GM19043 (cell line): Measurements from ENCODE around the gene AP4B1.
"Not testable (repeated sequence)": the region's sequence is repeated elsewhere in the genome, so short reads cannot be mapped to it uniquely, and the experiment has no call there.

Experiments
- ATAC-seq: cut with Tn5 transposase; IDR thresholded peaks from one replicate; pipeline ENCODE4 v1.9.1; 2021; ENCODE audit warnings: low read depth; ENCODE audit not compliant: unreplicated experiment

Gene AP4B1

DNA sequence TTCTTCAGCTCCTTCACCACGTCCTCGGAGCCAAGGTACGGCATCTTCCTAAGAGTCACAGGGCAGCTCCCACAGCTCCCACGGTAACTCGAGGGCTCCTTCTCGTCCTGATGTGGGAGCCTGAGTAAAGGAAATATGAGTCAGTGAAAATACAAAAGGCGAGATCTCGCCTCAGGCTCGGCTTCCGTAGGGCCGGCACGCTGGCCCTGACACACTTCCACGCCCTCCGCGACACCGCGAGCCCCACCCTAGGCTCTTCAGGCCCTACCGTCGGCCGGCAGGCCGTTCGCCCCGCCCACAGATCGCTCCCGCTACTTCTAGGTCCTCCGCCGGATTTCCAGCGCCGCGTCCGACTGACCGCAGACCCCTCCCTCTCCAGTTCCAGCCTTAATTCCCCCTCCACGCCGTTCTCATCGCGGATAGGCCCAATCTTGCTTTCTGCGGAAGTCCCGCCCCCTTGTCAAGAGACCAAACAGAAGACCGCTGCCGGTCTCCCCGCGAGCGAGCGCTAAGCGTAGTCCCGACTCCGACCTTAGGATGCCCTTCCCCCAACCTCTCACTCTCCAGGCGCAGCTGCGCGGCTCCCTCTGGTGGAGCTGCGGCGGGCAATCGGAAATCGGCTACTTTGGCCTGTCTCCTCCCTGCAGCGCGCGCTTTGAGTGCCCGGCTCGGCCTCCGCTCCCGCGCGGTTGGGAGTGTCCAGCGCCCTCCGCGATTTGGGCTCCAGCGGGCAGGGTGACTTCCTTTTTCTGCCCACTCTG lies at the start of gene AP4B1, which contains the start of gene DCLRE1B:
Gene AP4B1, minus strand, starts transcription at position 126 of the 761 bp plus-strand sequence. Its CDS starts 82 bp downstream, at position 44.
Gene DCLRE1B, plus strand, starts transcription at position 653 of the 761 bp plus-strand sequence. CDS start 261 bp downstream, outside the sequence.
- peak; percentile 86 for ATAC-seq

DNA sequence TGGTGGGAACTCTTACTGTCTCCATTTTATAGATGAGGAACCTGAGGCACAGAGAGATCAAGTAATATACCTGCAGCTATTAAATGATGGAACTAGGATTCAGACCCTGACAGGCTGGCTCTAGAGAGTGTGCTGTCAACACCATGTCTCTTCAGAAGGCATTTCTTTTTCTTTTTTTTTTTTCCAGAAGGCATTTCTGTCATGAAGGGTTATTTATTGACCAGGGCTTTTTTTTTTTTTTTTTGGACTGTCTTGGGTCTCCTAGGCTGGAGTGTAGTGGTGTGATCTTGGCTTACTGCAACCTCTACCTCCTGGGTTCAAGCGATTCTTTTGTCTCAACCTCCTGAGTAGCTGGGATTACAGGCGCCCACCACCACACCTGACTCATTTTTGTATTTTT lies 47.1 kb upstream of the AP4B1 start:
- ATAC-seq: no peak

DNA sequence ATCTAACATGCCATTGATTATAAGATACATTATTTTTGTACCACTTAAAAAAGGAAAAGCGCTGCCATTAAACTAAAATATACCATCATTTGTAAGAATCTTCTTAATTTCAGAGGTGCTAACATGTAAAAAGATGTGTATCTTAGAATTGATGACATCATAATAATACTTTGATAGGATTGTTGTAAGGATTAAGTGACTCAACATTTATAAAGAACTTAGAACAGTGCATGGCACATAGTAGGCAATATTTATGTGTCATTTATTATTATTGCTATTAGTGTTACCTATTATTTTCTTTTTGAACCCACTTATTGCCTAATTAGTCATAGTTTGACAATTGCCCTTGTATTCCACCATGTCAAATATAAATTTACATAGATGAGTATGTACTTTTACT lies 46.3 kb upstream of the AP4B1 start:
- no peak for ATAC-seq

DNA sequence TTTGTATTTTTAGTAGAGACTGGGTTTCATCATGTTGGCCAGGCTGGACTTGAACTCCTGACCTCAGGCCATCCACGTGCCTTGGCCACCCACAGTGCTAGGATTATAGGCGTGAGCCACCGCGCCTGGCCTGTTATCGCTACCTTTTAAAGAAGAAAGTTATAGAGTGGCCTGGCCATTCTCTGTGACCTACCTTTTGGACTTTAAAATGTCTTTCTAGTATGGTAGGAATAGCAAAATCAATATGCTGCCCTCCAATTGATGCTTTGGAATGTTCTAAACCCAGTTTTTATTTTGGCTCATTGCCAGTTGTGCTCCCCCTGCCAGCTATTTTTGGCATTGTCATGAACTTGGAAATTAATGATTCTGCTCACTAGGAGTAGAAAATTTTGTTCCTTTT lies 44.4 kb upstream of the AP4B1 start:
- no peak for ATAC-seq

DNA sequence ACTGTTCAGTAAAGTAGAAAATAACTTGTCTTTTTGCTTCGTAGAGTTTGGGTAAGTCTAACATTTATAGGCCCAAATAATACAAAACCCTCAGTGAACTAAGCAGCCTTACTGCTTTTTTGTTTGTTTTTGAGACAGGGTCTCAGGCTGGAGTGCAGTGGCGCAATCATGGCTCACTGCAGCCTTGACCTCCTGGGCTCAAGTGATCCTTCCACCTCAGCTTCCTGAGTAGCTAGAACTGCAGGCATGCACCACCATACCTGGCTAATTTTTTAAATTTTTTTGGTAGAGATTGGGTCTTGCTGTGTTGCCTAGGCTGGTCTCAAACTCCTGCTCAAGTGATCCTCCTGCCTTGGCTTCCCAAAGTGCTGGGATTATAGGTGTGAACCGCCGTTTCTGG lies 43.6 kb upstream of the AP4B1 start:
- not testable (repeated sequence) for ATAC-seq

DNA sequence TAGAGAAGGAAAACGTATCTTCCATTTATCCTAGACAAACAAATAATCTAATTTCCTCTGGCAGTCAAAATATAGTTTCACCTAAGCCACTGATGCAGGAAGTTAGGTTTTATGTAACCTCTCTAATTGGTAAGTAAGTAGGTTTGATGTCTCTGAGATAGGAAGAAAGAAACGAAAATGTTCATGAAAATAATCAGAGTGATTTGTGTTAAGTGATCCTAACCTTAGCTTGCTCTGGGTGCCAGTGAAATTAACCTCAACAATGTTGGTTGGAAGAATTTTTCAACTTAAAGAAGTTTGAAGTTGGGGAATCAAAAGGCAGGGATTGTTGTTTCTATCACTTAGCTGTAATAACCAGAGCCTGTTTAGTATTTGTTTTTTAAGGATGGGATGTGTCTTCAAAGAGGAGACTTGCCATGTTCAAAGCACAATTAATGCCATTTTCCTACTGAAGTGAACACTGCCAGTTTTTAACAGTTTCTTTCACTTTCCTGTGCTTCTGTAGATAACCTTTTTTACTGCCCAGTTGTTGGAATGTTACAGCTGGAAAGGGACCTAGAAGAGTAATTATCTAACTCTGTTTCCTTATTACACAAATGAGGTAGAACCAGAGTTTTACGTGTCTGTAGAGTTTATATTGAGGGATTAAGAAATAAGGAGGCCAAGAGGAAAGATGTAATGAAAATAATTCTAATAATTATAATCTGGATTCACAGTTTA lies 42.9 kb upstream of the AP4B1 start:
- no peak for ATAC-seq

DNA sequence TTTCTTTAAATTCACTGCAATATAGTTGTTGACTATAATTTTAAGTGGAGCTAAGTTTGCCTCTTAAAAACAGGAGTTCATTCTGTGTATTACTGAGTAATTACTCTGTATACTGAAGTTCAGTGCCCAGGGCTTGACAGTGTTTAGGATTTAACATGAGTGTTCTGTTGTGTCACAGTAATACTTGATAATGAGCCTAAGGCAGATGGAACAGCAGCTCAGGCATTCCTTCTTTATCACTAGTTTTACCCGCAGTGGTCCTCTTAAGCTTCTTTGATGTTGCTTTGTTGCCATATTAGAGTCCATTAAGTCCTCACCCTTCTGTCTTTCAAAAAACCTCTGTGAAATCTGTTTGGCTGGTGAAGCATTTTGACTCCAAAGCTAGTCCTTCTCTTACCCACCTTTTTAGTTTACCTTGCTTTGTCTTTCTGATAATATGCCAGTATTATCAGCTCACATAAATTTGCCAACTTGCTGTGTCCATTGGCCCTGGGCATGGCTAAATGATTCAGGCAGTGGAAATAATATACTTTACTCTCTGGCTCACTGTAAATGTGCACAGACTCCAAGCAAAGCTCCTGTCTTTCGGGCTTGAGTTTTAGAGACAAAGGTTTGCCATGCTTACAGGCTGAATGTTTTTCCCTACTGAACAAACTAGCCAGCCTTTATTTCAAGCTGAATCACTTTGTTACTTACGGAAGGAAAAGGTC lies 42.2 kb upstream of the AP4B1 start:
- ATAC-seq: no peak

DNA sequence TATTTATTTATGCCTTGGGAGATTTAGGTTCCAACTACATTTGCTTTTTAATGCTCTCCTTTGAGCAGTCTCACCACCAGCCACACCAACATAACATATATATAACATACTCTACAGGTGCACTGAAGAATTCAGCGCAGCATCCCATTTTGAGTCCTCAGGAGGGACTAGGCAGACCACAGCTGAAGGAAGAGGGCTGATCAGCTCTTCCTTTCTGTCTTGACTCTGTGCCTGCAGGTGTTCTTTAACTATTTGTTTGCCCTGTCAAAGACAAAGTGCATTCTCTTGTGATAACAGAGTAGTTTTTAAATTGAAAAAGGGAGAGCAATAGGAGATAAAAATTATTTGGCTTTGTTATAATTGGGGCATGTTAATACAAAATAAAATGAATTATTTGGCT lies 41.5 kb upstream of the AP4B1 start:
- no peak for ATAC-seq

DNA sequence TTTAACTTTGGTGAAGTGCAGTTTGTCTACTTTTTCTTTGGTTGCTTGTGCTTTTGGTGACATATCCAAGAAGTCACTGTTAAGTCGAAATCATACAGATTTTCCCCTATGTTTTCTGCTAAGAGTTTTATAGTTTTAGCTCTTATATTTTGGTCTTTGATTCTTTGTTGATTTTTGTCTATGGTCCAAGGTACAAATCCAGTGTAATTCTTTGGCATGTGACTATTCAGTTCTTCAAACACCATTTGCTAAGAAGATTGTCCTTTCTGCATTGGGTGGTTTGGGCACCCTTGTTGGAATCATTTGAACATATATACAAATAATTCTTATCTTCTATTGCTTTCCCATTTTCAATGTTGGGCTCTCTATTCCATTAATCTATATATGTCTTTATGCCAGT lies 40.7 kb upstream of the AP4B1 start:
- no peak for ATAC-seq

DNA sequence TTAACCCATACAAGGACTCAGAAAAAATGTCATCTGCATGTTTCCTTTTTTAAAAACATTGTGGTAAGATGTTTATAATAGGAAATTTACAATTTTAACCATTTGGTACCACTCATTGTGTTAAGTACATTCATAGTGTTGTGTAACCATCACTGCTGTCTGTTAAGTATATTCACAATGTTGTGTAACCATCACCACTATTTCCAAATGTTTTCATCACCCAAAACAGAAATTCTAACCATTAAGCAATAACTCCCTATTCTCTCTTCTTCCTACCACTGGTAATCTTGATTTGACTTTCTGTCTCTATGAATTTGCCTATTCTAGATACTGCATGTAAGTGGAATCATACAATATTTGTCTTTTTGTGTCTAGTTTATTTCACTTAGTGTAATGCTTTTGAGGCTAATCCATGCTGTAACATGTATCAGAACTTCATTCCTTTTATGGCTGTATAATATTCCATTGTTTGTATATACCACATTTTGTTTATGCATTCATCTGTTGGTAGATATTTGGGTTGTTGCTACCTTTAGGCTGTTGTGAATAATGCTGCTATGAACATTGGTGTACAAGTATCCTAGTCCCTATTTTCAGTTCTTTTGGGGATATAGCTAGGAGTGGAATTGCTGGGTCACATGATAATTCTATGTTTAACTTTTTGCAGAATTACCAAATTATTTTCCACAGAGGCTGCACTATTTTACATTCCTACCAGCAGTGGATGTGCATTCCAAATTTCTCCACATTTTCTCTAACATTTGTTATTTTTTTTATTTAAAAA lies 38.6 kb upstream of the AP4B1 start:
- no peak for ATAC-seq

DNA sequence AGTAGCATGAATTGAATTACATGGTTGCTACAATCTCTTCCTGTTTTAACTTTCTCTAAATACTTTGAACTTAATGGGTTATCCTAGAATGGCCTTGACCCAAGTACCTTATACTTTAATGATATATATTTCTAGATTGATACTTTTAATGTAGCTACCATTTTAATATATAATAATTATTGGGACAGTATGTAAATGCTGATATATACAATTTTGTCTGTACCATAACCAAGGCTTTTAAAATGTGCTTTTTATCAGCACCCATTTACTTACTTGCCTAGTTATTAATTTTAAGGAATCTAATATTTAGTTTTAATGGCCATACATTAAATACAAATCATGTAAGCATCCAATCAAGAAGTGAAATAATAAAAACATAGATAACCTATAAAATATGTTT lies 37.9 kb upstream of the AP4B1 start:
- no peak for ATAC-seq

DNA sequence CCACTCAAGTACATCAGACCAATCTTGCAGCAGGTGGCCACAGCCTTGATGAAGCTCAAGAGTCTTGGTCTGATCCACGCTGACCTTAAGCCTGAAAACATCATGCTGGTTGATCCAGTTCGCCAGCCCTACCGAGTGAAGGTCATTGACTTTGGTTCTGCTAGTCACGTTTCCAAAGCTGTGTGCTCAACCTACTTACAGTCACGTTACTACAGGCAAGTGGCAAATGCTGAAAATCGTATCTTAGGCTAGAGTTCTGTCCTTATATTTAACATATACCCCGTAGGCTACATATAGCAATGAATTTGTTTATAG lies 36.6 kb upstream of the AP4B1 start:
- no peak for ATAC-seq

DNA sequence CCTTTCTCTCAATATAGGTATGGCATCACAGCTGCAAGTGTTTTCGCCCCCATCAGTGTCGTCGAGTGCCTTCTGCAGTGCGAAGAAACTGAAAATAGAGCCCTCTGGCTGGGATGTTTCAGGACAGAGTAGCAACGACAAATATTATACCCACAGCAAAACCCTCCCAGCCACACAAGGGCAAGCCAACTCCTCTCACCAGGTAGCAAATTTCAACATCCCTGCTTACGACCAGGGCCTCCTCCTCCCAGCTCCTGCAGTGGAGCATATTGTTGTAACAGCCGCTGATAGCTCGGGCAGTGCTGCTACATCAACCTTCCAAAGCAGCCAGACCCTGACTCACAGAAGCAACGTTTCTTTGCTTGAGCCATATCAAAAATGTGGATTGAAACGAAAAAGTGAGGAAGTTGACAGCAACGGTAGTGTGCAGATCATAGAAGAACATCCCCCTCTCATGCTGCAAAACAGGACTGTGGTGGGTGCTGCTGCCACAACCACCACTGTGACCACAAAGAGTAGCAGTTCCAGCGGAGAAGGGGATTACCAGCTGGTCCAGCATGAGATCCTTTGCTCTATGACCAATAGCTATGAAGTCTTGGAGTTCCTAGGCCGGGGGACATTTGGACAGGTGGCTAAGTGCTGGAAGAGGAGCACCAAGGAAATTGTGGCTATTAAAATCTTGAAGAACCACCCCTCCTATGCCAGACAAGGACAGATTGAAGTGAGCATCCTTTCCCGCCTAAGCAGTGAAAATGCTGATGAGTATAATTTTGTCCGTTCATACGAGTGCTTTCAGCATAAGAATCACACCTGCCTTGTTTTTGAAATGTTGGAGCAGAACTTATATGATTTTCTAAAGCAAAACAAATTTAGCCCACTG lies 36.0 kb upstream of the AP4B1 start:
- no peak for ATAC-seq

DNA sequence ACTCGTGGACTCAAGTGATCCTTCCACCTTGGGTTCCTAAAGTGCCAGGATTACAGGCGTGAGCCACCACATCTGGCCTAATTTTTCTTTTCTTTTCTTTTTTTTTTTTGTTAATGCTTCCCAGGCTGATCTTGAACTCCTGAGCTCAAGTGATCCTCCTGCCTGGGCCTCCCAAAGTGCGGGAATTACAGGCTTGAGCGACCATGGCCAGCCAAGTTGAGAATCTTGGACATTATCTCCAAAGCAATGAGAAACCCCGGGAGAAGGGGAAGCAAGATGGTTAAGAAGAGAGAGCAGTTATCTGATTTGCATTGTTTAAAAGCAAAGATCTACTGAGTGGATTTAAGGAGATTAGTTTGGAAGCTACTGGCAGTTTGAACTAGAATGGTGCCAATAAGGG lies 33.6 kb upstream of the AP4B1 start:
- ATAC-seq: no peak

DNA sequence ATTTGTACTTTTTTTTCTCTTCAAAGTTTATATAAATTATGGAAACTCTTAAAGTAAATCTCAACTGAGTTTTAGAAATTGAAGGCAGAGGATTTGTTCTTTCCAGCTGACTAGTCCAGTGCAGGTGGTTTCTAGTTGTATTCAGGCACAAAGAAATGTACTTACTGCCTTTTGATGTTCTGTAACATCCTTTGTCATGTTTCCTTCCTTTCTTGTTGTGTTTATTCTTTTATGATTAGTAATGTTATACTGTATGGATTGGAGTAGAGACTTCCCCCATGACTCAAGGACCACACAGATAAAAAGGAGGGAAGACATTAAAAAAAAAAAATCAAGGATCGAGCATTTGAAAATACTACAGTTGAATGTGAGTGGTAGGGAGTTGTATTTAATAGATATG lies 32.5 kb upstream of the AP4B1 start:
- no peak for ATAC-seq

DNA sequence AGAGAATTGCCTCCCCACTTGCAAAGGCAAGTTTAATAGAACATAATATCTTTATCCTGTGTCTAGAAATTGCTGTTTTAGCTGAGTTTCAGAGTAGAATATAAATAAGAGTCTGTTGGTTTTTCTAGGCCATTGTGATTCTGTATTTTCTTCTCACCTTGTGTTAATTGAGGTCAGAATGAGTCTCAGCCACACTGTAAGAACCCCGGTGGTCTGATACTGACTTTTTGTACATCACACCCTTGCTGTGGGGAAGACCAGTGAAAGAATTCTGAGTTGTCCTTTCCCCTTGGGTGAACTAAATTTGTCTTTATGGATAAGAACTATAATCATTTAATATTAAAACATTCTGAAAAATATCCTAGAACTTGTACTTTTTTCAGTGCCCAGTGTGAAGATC lies 31.4 kb upstream of the AP4B1 start:
- no peak for ATAC-seq

DNA sequence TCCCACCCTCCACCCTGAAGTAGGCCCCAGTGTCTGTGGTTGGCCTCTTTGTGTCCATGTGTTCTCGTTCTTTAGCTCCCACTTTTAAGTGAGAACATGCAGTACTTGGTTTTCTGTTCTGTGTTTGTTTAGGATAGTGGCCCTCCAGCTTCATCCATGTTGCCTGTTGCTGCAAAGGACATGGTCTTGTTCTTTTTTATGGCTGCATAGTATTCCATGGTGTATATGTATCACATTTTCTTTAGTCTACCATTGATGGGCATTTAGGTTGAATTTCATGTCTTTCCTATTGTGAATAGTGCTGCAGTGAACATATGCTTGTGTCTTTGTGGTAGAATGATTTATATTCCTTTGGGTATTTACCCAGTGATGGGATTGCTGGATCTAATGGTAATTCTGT lies 30.6 kb upstream of the AP4B1 start:
- ATAC-seq: no peak

DNA sequence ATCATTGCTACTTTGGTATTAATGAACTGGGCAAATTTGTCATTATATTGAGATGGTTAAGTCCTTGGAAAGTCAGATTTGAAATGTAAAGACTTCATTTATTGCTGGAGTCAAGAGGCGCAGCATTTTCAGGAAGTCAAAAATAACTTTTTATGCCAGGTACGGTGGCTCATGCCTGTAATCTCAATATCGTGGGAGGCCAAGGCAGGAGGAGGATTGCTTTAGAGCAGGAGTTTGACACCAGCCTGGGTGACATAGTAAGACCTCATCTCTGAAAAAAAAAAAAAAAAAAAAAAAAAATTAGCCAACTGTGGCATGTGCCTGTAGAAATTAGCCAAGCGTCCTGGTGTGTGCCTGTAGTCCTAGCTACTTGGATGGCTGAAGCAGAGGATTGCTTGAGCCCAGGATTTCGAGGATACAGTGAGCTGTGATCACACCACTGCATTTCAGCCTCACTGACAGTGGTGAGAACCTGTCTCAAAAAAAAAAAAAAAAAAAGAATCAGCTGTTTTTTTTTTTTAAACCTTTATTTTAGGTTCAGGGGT lies 30.0 kb upstream of the AP4B1 start:
- no peak for ATAC-seq

DNA sequence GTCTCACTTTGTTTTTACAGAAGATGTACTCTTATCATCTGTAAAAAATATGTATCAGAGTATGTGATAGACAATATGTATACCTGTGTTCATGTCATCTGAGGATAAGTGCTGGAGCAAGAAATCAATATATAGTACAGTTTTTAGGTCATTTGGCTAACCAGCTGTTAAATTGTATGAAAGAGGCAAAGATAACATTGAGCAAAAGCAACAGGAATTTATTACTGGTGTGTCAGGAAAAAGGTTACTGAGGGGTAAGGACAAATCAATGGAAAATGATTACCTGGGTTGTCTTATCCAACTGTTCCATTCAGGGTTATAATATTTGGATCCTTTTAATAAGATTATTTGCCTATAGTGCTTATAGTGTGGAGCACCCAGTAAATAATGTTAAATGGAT lies 29.4 kb upstream of the AP4B1 start:
- no peak for ATAC-seq

DNA sequence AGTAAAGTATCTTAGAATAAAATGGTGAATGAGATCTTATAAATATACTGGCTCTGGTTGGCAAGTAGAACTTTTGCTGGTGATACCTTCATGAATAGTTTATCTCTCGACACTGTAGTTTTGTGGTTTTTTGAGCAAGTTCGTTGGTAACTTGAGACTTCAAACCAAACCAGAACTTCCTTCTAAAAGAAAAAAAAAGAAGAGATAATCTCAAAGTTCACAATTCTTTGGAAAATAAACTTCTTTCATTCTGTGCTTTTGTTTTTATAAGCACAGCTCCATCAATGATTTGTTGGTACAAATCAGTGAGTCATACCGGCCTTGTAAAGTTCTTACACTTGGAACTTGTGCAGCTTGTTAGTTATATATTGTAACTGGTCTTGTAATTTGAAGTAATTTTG lies 26.9 kb upstream of the AP4B1 start:
- no peak for ATAC-seq
